Dedifferentiated amniotic fluid mesenchymal stem cell (primary cell): ENCODE results near the gene TMEM139.
A peak's percentile ranks its signal among the peaks of the same experiment; 100 is the strongest.
"Not testable (repeated sequence)": the region's sequence is repeated elsewhere in the genome, so short reads cannot be mapped to it uniquely, and the experiment has no call there.

Experiments used
- DNase-seq: peaks from one replicate; pipeline ENCODE4 v3.0.0-alpha.2; 2016; ENCODE audit errors: extremely low spot score

TMEM139 gene

GRCh38 chr7:143259765-143260164 lies 25.0 kb upstream of the TMEM139 start:
- no peak for DNase-seq

GRCh38 chr7:143261901-143262300 lies 22.9 kb upstream of the TMEM139 start:
- DNase-seq, result no peak

GRCh38 chr7:143263266-143264195 lies 21.2 kb upstream of the TMEM139 start, which contains the start of gene GSTK1:
TSS of gene GSTK1 (plus strand) at chr7:143263441. CDS start at chr7:143263514, 73 bp downstream.
- DNase-seq, result peak; percentile 48

DNA sequence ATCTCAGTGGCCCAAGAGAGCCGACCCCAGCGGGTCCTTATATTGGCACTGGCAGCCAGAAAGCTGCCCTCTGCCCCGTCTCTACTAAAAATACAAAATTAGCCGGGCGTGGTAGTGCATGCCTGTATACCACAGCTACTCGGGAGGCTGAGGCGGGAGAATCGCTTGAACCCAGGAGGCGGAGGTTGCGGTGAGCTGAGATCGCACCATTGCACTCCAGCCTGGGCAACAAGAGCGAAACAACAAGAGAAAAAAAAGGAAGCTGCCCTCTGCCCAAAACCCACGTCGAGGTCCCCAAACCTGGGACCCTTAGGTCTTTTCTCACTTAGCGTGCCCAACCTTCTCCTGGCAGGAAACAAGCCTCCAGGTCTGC lies 20.6 kb upstream of the TMEM139 start:
- not testable (repeated sequence) for DNase-seq

- DNase-seq, result no peak
Measured at GRCh38 chr7:143265017-143265693, 19.6 kb upstream of the TMEM139 start.

- DNase-seq, result no peak
Measured at GRCh38 chr7:143269251-143269650, 15.5 kb upstream of the TMEM139 start.

GRCh38 chr7:143271240-143271639 lies 13.5 kb upstream of the TMEM139 start:
- no peak for DNase-seq

DNA sequence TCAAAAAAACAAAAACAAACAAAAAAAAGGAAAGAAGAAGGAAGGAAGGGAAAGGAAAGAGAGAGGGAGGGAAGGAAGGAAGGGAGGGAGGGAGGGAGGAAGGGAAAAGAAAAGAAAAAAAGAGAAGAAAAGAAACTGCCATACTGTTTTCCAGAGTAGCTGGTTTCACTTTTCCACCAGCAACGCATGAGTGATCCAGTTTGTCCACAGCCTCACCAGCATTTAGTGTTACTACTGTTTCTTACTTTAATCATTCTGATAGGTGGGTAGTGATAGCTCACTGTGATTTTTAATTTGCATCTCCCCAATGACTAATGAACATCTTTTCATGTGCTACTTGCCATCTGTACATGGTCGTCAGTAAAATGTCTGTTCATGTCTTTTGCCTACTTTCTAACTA lies 11.9 kb upstream of the TMEM139 start:
- no peak for DNase-seq

- peak; percentile 80 for DNase-seq
Measured at GRCh38 chr7:143279186-143280098, 5.3 kb upstream of the TMEM139 start.

DNA sequence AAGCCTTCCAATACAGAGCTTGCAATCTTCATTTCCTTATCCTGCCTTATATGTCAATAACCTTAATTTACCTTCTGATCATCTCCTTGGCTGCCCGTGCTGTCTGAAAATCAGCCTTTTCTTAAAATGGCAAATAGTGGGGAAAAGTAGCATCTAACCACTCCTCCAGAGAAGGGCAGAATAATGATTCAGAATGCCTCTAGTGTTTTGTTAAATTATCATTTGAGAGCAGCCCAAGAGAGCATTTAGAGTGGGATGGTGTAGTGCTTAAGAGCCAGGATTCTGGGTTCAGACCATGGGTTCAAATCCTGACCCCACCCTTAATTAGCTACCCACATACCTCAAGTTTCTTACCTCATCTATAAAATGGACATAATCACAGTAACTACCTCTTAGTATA lies 4.6 kb upstream of the TMEM139 start:
- DNase-seq, result no peak

DNA sequence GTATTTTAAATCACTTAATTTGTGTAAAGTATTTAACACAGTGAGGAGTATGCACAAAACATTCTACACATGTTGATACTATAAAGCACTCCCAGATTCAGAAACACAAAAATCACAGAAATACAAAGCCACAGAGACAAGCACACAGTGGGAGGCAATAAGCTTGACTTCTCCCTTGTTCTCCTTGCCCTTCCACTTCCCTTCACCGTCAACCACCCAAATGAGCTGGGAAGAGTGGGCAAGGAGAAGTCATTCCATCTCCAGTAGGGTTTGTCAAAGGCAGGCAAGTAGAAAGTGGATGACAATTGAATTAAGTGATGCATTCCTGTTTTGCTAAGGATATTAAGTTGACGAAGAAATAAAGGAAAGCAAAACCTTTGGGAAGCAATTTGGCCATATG lies 4.2 kb upstream of the TMEM139 start:
- DNase-seq, result no peak

- no peak for DNase-seq
Measured at GRCh38 chr7:143281529-143281928, 3.2 kb upstream of the TMEM139 start.

DNA sequence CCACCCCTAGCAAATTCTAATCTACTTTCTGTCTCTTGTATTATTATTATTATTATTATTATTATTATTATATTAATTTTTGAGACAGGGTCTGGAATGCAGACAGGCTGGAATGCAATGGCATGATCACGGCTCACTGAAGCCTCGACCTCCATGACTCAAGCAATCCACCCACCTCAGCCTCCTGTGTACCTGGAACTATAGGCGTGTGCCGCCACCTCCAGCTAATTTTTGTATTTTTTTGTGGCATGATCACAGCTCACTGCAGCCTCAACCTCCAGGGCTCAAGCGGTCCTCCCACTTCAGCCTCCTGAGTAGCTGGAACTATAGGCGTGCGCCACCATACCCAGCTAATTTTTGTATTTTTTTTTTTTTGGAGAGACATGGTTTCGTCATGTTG lies 2.6 kb upstream of the TMEM139 start:
- DNase-seq, result no peak

DNA sequence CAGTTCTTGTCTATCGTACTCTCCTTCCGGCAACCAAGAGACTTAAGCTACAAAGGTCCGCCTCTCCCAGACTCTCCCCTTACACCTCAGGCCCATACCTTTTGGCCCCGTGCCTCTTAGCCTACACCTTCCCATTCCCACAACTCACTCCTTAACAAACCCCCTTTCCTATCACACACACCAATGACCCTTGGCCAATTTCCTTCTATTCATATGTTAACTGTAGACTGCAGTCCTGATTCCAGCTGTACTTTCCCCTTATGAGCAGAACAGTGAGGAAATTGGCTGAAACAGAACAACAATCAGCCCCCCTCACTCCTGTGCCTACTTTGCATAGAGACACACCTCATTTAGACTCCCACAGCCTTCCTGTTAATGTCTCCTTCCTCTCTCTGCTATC lies 1.4 kb upstream of the TMEM139 start:
- DNase-seq, result no peak

GRCh38 chr7:143285470-143285778 lies 666 bp downstream of the TMEM139 start:
- DNase-seq, result no peak

DNA sequence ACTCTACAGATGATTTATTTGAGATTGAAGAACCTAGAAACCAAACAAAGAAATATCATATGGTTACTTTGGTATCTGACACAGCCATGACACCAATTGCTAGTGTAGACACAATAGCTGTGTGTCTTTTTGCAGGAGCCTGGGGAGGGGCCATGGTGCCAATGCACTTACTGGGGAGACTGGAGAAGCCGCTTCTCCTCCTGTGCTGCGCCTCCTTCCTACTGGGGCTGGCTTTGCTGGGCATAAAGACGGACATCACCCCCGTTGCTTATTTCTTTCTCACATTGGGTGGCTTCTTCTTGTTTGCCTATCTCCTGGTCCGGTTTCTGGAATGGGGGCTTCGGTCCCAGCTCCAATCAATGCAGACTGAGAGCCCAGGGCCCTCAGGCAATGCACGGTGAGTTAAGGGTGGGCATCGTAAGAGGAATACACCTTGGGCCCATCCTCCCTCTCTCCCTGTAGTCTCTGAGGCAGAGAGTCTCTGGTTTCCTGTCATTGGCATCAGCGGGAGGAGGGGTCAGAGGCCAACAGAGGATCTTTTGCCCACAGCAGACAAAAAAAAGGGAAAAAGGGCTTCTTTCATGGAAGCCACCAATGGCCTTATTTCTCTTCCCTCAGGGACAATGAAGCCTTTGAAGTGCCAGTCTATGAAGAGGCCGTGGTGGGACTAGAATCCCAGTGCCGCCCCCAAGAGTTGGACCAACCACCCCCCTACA lies 1.2 kb downstream of the TMEM139 start:
- DNase-seq, result no peak

DNA sequence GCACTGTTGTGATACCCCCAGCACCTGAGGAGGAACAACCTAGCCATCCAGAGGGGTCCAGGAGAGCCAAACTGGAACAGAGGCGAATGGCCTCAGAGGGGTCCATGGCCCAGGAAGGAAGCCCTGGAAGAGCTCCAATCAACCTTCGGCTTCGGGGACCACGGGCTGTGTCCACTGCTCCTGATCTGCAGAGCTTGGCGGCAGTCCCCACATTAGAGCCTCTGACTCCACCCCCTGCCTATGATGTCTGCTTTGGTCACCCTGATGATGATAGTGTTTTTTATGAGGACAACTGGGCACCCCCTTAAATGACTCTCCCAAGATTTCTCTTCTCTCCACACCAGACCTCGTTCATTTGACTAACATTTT lies 1.7 kb downstream of the TMEM139 start:
- DNase-seq, result no peak

DNA sequence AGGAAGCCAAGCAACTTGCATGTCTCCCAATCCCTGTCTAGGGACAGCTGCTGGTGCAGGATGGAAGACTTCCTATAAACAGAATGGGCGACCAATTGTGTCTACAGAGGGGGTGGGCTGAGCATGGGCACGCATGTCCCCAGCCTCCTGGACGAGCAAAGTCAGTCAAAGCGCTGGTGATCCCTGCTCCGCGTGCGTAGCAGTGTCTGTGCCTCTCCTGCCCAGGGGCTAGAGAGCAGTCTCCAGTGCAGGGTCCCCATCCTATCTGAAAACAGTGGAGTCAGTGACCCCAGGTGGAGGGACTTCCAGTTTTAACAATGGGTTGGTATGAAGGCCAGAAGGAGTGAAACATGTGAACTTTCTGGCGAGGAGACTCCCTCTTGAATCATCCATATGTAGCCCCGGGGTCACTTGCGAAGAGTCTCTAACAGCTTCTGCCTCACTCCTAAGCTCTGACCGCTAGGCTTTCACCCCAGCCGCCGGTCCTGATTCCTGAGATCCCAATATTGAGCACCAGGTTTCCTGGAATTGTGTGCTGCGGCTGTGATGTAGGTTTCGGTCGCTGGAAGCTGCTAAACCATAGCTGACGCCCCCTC lies 2.7 kb downstream of the TMEM139 start:
- DNase-seq, result no peak

DNA sequence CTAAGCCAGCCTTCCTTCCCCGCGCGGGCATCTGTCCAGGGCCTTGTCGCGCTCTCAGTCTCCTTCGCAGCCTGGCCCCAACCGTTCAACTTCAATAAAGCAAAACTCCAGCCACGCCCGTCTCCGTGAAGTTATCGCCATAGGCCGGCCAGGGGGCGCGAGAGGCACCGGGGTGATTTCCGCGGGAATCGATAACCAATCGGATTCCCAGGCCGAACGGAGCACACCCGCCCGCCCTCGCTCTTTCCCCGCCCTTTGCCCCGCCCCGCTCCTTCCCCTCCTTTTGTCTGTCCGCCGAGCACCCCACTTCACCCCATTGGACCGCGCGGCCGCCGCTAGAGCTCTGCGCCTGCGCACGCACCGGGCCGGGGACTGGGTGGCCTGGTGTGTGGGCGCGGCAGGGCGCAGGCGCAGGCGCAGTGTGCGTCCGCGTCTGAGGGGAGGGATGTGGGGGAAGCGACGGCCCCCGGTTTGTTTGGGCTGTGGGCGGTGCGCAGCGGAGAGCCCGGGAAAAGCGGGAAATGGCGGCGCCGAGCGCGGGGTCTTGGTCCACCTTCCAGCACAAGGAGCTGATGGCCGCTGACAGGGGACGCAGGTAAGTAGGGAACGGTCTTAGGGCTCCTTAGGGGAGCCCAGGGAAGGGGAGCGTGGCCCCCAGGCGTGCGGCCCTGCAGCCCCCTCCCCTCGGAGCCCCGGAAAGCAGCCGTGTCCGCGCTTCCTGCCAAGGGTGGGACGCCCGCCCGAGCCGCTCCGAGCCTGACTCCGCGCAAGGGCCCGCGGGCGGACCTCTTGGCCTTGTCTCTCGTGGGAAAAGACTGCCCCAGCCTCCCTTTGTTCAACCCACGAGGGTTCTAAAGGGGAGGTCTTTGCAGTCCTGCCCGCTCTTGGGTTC lies 3.4 kb downstream of the TMEM139 start, which contains the start of gene CASP2:
Gene CASP2 (plus strand): TSS at position 417 of the 892 bp plus-strand sequence. CDS start 105 bp downstream, at position 522.
- peak; percentile 89 for DNase-seq

- DNase-seq, result no peak
Measured at GRCh38 chr7:143288836-143289235, 4.1 kb downstream of the TMEM139 start.
